WI38 (cell line): ENCODE data around the gene NRP2.

ENCODE experiments used
- H3K4me3 ChIP-seq: 2 replicates; pipeline ENCODE4 v1.5.1; 2011; ENCODE audit warnings: low read depth, mild to moderate bottlenecking, control low read depth, low read length
- TF ChIP-seq, protein P1 (sequence below): IDR thresholded peaks from 2 replicates; pipeline ENCODE4 v1.5.1; 2012; ENCODE audit warnings: low read depth, mild to moderate bottlenecking, control low read depth, low read length

The NRP2 gene

DNA sequence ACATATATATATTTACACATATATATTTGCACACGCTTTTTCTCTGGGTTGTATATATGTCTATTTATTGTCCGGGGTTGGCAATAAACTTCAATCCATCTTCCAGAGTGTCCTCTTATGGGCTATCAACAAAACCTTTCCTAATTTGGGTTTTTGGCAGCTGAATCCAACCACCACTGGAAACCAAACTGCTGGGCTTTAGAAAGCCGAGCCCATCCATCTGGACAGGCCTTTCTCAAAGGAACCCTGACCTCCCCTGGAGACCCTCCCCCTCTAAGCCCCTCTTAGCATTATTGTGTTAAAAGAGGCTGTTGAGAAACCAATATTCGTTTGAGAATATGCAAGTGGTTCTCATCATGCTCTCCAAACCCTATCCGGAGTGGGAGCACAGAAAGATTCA, 153.6 kb downstream of the NRP2 start:
- no peak overlapping the region for H3K4me3 ChIP-seq
- TF ChIP-seq, protein P1, sequence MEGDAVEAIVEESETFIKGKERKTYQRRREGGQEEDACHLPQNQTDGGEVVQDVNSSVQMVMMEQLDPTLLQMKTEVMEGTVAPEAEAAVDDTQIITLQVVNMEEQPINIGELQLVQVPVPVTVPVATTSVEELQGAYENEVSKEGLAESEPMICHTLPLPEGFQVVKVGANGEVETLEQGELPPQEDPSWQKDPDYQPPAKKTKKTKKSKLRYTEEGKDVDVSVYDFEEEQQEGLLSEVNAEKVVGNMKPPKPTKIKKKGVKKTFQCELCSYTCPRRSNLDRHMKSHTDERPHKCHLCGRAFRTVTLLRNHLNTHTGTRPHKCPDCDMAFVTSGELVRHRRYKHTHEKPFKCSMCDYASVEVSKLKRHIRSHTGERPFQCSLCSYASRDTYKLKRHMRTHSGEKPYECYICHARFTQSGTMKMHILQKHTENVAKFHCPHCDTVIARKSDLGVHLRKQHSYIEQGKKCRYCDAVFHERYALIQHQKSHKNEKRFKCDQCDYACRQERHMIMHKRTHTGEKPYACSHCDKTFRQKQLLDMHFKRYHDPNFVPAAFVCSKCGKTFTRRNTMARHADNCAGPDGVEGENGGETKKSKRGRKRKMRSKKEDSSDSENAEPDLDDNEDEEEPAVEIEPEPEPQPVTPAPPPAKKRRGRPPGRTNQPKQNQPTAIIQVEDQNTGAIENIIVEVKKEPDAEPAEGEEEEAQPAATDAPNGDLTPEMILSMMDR, result no peak

- no peak overlapping the region for H3K4me3 ChIP-seq
- TF ChIP-seq, protein P1, result no peak
Observed at GRCh38 chr2:205836477-205837221, 154.3 kb downstream of the NRP2 start.

GRCh38 chr2:205837663-205838062, 155.4 kb downstream of the NRP2 start:
- no peak overlapping the region for H3K4me3 ChIP-seq
- TF ChIP-seq, protein P1, result no peak

- no peak overlapping the region for H3K4me3 ChIP-seq
- TF ChIP-seq, protein P1, result no peak
Observed at GRCh38 chr2:205845446-205845845, 163.1 kb downstream of the NRP2 start.
